GM19099 (cell line): Measurements from ENCODE around the gene EMD.

Experiments
- POLR2A ChIP-seq: IDR thresholded peaks from 3 replicates; pipeline ENCODE4 v1.6.1; 2011; ENCODE audit warnings: low read depth; ENCODE audit not compliant: insufficient read length; ENCODE audit errors: extremely low read depth

EMD gene

GRCh38 chrX:154378799-154379568 is at the start of gene EMD:
Gene EMD, plus strand, starts transcription at chrX:154379295. Its CDS starts 190 bp downstream, at chrX:154379485.
- peak; percentile 66 for TF ChIP-seq POLR2A

DNA sequence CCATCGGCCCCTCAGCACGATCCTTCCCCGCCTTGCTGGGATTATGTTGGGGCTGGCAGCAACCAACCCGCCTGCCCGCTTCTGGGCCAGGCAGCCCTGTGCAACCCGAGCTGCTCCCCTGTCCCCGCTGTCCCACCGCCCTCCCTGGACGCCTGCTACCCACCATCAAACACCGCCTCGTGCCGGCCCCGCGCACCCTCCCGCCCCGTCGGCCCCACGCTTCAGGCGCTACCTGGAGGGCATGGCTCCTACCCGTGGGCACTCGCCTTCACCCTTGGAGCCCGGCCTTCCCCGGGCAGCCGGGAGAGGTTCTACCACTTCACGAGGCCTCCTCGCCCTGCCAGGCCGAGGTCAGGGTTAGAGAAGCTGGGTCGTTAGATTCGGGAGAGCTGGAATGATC is 46.5 kb upstream of the EMD start:
- TF ChIP-seq POLR2A: no peak

DNA sequence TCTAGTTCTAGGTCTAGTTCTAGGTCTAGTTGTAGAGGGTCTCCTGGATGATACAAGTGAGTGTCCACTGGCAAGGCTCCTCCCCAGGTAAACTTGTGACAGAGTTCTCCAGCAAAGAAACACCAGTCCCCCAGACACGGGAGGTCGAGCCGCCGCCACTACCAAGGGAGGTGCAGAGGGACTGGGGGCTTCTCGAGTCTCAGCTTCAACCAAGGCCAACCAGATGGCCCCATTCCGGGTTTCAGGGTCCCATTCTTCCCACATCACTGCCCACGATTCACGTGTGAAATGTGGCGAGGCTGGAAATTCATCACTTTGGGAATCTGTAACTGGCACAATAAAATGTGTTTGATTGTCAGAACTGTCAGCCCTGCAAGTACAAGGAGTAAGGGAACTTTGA is 46.0 kb upstream of the EMD start:
- TF ChIP-seq POLR2A: no peak

DNA sequence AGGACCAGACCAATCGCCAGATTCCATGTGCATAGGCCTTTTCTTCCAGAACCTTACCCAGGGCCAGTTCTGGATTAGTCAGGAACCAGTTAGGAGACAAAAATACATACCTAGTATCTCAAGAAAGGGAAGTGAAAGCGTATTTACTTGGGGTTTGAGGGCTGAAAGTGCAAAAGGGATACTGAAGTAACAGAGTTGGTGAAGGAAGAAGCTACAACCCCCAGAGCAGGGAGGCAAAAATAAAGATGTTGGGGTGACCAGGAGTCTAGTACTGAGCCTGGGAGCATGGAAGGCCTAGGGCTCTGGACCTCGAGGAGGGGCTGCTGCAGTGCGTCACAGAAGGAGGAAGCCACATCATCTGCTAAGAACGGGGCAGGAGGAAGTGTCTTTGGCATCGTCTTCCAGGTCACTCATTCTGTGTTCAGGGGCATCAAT is 45.2 kb upstream of the EMD start:
- TF ChIP-seq POLR2A: no peak

GRCh38 chrX:154334496-154334895 is 44.6 kb upstream of the EMD start:
- no peak for TF ChIP-seq POLR2A

GRCh38 chrX:154348114-154348531 is 31.0 kb upstream of the EMD start:
- no peak for TF ChIP-seq POLR2A

GRCh38 chrX:154348646-154349358 is 30.3 kb upstream of the EMD start:
- no peak for TF ChIP-seq POLR2A

GRCh38 chrX:154349359-154349935 is 29.6 kb upstream of the EMD start:
- no peak for TF ChIP-seq POLR2A

DNA sequence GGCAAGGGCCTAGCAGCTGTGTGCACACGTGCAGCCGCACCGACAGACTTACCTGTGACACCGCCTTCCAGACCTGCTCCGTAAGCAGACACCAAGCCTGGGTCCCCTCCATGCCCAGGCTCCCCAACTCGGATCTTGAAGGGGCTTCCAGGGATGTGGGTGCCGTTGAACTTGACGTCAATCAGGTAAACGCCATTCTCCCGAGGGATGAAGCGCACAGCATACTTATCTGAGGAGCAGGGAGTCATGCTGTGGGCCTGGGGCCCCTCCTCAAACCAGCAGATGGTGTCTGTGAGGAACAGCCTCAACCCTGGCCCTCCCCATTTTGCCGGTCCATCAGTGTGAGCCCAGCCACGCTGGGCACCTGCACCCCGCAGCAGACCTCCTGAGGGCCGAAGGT is 29.1 kb upstream of the EMD start:
- TF ChIP-seq POLR2A: no peak

DNA sequence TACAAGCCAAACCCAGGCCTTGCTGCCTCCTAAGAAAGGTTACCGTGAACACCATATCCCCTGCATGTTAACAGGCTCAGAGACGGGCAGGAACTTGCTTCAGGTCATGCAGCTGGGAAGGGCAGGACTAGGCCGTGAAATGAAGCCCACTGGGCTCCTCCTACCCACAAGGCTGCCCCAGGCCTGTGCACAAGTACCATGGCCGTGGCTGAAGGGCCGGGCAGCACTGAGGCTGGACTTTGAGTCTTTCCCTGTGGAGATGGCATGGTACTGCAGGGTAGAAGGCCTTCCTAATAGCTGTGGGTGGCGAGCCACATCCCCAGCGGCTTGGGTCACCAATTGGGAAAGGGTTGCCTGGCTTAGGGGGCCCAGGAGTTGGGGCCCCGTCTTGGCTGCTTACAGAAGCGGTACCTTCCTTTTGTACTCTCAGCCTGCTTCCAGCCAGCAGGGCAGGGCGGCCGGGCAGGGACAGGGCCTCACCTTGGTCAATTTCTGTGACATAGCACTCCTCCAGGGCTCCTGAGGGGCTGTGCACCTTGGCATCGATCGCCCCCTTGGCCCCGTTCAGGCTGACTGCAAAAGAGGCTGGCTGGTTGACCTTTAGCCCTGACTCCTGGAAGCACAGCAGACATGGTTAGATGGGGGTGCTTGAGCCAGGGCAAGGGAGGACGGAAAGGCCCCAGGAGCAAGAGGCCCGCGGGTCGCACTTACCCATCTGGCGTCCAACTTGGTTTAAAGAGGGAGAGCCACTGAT is 28.5 kb upstream of the EMD start:
- no peak for TF ChIP-seq POLR2A

- no peak for TF ChIP-seq POLR2A
These were observed 27.7 kb upstream of the EMD start for GRCh38 chrX:154351183-154352011.

- TF ChIP-seq POLR2A: no peak
These were observed 27.1 kb upstream of the EMD start for GRCh38 chrX:154352012-154352401.

DNA sequence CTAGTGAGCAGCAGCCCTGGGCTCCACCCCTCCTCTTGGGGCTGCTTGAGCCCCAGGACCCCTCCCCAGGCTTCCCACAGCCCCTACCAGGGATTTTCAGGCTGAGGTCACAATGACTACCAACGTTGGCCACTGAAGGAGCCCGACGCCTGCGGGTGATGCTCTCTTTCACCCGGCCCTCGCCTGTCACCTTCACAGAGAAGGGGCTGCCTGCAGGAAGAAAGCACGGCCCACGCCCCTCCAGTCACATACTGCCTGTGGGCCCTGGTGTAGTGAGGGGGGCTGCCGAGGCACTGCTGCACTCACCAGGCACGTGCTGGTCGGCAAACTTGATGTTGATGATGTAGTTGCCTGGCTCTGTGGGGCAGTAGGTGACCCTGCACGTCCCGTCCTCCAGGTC is 26.6 kb upstream of the EMD start:
- no peak for TF ChIP-seq POLR2A

DNA sequence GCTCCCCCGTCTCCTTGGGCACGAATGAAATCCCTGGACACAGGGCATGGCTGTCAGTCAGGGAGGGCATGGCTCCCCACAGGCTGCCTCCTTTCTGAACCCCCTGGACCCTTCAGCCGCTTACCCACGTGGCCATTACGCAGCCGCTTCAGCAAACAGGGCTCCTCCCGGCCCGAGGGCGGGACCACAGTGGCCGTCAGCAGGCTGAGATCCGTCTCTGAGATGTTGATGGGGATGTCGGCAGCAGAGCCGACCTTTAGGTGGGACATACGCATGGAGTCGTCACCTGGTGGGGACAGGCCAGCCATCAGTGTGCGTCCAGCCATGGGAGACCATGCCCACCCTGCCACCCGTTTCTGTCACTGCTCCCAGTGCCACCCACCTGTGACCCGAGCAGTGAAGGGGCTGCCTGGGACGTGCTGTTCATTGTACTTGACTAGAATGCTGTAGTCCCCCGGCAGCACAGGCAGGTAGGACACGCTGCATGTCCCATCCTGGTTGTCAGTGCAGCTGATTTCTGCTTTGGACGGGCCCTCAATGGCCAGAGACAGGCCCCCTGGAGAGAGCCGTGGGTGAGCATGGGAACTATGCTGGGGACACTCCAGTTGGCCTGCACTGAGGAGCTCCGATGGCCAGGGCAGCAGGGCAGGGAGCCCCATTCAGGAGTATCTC is 25.8 kb upstream of the EMD start:
- no peak for TF ChIP-seq POLR2A
